ENCODE measurements around the gene IMP3. TPM values are rescaled to one million over a fixed set of nuclear protein-coding genes. Genes with fewer than 3 reads are reported as not detected.
"Not testable (repeated sequence)": the region's sequence is repeated elsewhere in the genome, so short reads cannot be mapped to it uniquely, and the experiment has no call there.

The IMP3 gene, protein sequence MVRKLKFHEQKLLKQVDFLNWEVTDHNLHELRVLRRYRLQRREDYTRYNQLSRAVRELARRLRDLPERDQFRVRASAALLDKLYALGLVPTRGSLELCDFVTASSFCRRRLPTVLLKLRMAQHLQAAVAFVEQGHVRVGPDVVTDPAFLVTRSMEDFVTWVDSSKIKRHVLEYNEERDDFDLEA
- 100 to 1,000 TPM; 123 to 134 TPM for total RNA-seq
- polyA plus RNA-seq: 247 TPM

DNA sequence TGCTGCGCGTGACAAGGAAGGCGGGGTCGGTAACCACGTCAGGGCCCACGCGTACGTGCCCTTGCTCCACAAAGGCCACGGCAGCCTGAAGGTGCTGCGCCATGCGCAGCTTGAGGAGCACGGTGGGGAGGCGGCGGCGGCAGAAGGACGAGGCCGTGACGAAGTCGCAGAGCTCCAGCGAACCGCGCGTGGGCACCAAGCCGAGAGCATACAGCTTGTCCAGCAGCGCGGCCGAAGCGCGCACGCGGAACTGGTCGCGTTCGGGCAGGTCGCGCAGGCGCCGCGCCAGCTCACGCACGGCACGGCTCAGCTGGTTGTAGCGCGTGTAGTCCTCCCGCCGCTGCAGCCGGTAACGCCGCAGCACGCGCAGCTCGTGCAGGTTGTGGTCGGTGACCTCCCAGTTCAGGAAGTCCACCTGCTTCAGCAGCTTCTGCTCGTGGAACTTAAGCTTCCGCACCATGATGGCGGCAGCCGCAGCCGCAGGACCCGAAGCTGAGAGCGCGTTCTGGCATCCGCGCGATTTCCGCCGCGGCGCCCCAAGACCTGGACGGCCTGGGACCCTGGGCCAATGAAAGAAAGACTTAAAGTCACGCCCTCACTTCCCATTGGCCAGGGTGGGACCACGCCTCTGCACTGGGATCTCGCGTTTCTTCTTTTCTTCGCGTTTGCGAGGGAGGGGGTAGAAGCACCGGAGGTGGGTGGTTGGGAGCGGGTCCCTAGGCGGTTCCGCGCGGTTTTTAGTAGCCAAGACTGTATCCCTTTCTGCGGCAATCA is at the start of gene IMP3:
Gene IMP3, minus strand, starts transcription at position 516 of the 774 bp plus-strand sequence. Its CDS starts 56 bp downstream, at position 460.
- peaks cover 6% of the 10 kb centered on the region for H3K36me3 ChIP-seq (ENCODE audit: insufficient read depth, low read length)
- peak within 1 kb of the TSS; percentile 93 to 97 (median 93) for H3K4me3 Mint-ChIP-seq
- no peaks in the 10 kb centered on the region for H3K9me3 Mint-ChIP-seq
- H3K27ac ChIP-seq (ENCODE audit: low read depth, low read length): peak within 1 kb of the TSS; percentile 92
- ChIA-PET CTCF (interaction anchor here (0.8 to 3.8 kb wide), 16 partner anchors 12 to 272 kb away, joined by 3 to 39 read pairs (median 5); partner anchors contain the start of genes MAN2C1, PTPN9, SIN3A and SNUPN), POLR2A (interaction anchor here (0.6 to 5.1 kb wide), 13 partner anchors 10 to 292 kb away, joined by 3 to 130 read pairs (median 6); partner anchors contain the start of genes MAN2C1, PTPN9, SIN3A and SNUPN)
- H3K4me3 ChIP-seq (ENCODE audit: low read length): peak within 1 kb of the TSS; percentile 77
- H3K27me3 ChIP-seq (ENCODE audit: insufficient read depth, low read length, poor library complexity, severe bottlenecking): no peaks in the 10 kb centered on the region
- peak; percentile 87 to 95 (median 92) for DNase-seq
- no peaks in the 10 kb centered on the region for H3K9me3 ChIP-seq (ENCODE audit: low read length)
- no peaks in the 10 kb centered on the region for H3K27me3 Mint-ChIP-seq
- peaks cover 33% of the 10 kb centered on the region for H3K4me1 ChIP-seq (ENCODE audit: insufficient read depth, low read length)
- peaks cover 0 to 36% (median 2%) of the 10 kb centered on the region in 3 donors for H3K36me3 Mint-ChIP-seq
- peak within 1 kb of the TSS; percentile 89 to 97 (median 96) for H3K27ac Mint-ChIP-seq
- H3K4me1 Mint-ChIP-seq: peaks cover 33 to 46% (median 44%) of the 10 kb centered on the region in 3 donors

DNA sequence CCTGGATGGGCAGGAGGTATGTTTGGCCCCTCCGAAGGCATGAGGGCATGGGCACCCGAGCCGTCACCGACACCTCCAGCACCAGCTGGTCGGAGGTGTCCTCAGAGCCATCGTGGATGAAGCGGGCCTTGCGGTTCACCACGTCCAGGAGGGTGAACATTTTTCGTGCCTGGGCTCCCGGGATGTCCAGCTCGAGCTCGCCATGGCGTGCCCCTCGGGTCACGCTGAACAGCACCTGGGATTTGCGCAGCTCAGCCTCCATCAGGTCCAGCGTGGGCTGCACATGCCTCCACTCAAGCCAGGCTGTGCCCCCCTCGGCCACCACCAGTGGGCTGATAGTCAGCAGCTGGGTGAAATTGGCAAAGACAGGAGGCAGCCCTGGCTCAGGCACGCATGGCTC is 49.4 kb upstream of the IMP3 start:
- H3K27ac ChIP-seq (ENCODE audit: low read depth, low read length); H3K4me3 ChIP-seq (ENCODE audit: low read length); H3K9me3 ChIP-seq (ENCODE audit: low read length); H3K27ac Mint-ChIP-seq; H3K4me1 Mint-ChIP-seq; H3K4me3 Mint-ChIP-seq; CTCF ChIA-PET; H3K9me3 Mint-ChIP-seq; H3K36me3 Mint-ChIP-seq; H3K36me3 ChIP-seq (ENCODE audit: insufficient read depth, low read length); POLR2A ChIA-PET; H3K4me1 ChIP-seq (ENCODE audit: insufficient read depth, low read length); DNase-seq; H3K27me3 ChIP-seq (ENCODE audit: insufficient read depth, low read length, poor library complexity, severe bottlenecking): not testable (repeated sequence)
- H3K27me3 Mint-ChIP-seq: peaks cover 0 to 16% of the 10 kb centered on the region in 2 donors

DNA sequence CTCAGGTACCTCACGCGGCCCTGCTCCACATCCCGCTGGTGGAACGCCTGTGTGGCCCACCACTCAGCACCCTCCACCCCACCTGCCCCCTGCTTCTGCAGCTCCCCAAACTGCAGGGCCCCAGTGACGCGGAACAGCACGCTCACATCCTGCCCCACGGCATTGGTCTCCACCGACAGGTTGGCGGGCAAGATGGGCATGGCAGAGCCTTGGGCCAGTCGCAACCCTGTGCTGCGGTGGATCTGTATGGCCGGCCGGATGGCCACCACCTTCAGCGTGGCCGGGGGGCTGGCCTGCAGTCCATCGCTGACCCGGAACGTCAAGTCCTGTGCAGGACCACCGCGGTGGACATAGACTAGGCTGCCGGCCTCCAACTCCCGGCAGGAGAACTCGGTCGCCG is 48.8 kb upstream of the IMP3 start:
- H3K9me3 ChIP-seq (ENCODE audit: low read length): no peaks in the 10 kb centered on the region
- no peak overlapping the region for H3K27ac Mint-ChIP-seq
- ChIA-PET POLR2A (no interaction called here), CTCF (no interaction called here)
- no peak overlapping the region for H3K27ac ChIP-seq (ENCODE audit: low read depth, low read length)
- H3K4me3 ChIP-seq (ENCODE audit: low read length): no peak overlapping the region
- H3K4me3 Mint-ChIP-seq: no peak overlapping the region
- no peaks in the 10 kb centered on the region for H3K36me3 Mint-ChIP-seq
- no peaks in the 10 kb centered on the region for H3K9me3 Mint-ChIP-seq
- H3K4me1 Mint-ChIP-seq: no peaks in the 10 kb centered on the region
- no peaks in the 10 kb centered on the region for H3K4me1 ChIP-seq (ENCODE audit: insufficient read depth, low read length)
- H3K27me3 Mint-ChIP-seq: peaks cover 0 to 16% of the 10 kb centered on the region in 2 donors
- DNase-seq: no peak
- H3K27me3 ChIP-seq (ENCODE audit: insufficient read depth, low read length, poor library complexity, severe bottlenecking): no peaks in the 10 kb centered on the region
- H3K36me3 ChIP-seq (ENCODE audit: insufficient read depth, low read length): no peaks in the 10 kb centered on the region

DNA sequence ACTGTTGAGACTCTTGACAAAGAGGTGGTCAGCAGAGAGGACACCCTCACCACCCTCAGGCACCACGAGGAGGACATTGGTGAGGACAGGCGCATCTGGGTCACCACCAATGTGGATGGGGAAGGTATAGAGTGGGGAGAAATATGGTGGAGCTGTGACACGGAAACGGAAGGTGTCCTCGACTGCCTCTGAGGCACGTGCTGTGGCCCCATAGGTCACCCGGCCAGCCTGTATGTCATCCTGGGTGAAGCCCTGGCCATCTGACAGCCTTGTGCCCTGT is 48.2 kb upstream of the IMP3 start:
- CTCF ChIA-PET: no interaction called here
- no peaks in the 10 kb centered on the region for H3K4me1 ChIP-seq (ENCODE audit: insufficient read depth, low read length)
- Mint-ChIP-seq H3K9me3 (no peaks in the 10 kb centered on the region), H3K27ac (no peak overlapping the region), H3K4me3 (no peak overlapping the region), H3K4me1 (no peaks in the 10 kb centered on the region), H3K36me3 (no peaks in the 10 kb centered on the region), H3K27me3 (peaks cover 0 to 16% of the 10 kb centered on the region in 2 donors)
- H3K27ac ChIP-seq (ENCODE audit: low read depth, low read length): no peak overlapping the region
- no peak for DNase-seq
- no peaks in the 10 kb centered on the region for H3K36me3 ChIP-seq (ENCODE audit: insufficient read depth, low read length)
- POLR2A ChIA-PET: no interaction called here
- H3K9me3 ChIP-seq (ENCODE audit: low read length): no peaks in the 10 kb centered on the region
- H3K4me3 ChIP-seq (ENCODE audit: low read length): no peak overlapping the region
- H3K27me3 ChIP-seq (ENCODE audit: insufficient read depth, low read length, poor library complexity, severe bottlenecking): no peaks in the 10 kb centered on the region

DNA sequence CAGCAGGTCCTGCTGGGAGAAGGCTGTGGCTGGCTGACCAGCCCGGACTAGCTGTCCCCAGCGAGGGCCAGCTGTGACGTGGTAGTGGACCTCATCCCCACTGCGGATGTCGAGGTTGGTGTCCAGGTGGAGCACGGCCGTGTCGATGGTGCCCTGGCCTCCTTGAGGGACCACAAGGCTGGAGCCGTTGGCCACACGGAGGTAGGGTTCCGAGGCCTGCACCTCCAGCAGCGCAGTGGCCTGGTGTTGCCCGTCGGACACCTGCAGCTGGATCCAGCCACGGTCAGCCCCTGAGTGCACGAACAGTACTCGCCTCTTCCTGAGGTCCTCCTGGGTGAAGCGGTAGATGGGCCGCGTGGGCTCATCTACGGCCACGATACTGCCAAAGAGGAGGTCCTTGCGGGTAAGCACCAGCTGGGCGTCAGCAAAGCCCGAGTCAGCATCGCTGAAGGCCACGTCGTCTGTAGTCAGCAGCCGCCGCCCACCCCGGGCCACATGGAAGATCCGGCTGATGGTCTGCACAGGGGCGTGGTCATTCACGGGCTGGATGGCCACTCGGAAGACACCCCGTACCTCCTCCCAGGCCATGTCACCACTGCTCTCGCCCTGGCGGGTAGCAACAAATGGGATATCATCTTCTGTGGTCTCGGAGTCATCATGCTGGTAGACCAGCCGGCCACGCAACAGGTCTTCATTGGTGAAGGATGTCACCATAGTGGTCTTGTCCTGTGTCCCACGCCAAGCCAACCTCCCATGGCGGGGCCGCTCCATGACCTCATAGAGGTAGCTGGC is 47.7 kb upstream of the IMP3 start:
- Mint-ChIP-seq H3K4me3 (no peak overlapping the region), H3K27ac (no peak overlapping the region), H3K36me3 (no peaks in the 10 kb centered on the region), H3K9me3 (no peaks in the 10 kb centered on the region), H3K27me3 (peaks cover 0 to 11% of the 10 kb centered on the region in 2 donors), H3K4me1 (no peaks in the 10 kb centered on the region)
- ChIA-PET POLR2A (no interaction called here), CTCF (no interaction called here)
- Histone ChIP-seq H3K27ac (ENCODE audit: low read depth, low read length) (no peak overlapping the region), H3K27me3 (ENCODE audit: insufficient read depth, low read length, poor library complexity, severe bottlenecking) (no peaks in the 10 kb centered on the region), H3K4me3 (ENCODE audit: low read length) (no peak overlapping the region), H3K36me3 (ENCODE audit: insufficient read depth, low read length) (no peaks in the 10 kb centered on the region), H3K4me1 (ENCODE audit: insufficient read depth, low read length) (no peaks in the 10 kb centered on the region), H3K9me3 (ENCODE audit: low read length) (no peaks in the 10 kb centered on the region)
- no peak for DNase-seq

DNA sequence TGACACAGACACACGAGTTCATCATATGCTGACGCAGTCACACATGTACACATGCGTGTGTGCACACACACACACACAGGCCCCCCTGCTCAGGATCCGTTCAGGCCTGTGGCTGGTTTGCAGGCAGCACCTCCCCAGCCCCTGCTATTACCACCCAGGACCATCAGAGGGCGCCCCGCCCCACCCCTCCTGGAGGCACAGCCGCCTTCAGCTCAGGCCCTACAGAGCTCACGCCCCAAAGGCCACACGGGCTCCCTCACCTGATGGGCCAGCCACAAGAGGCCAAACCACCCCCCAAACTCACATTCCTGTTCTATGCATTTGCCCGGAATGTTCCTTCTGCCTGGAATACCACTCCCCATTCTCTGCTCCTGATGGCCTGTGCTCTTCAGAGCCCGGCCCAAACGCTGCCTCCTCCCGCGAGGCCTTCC is 46.2 kb upstream of the IMP3 start:
- H3K36me3 Mint-ChIP-seq; H3K9me3 Mint-ChIP-seq; H3K4me3 ChIP-seq (ENCODE audit: low read length); H3K27me3 ChIP-seq (ENCODE audit: insufficient read depth, low read length, poor library complexity, severe bottlenecking); H3K4me3 Mint-ChIP-seq; H3K4me1 ChIP-seq (ENCODE audit: insufficient read depth, low read length); H3K27ac ChIP-seq (ENCODE audit: low read depth, low read length); H3K4me1 Mint-ChIP-seq; POLR2A ChIA-PET; H3K36me3 ChIP-seq (ENCODE audit: insufficient read depth, low read length); H3K27me3 Mint-ChIP-seq; H3K9me3 ChIP-seq (ENCODE audit: low read length): not testable (repeated sequence)
- DNase-seq: peak; percentile 59 to 77 (median 60)
- H3K27ac Mint-ChIP-seq: peak overlapping the region in 1 of 8 donors; percentile 19
- CTCF ChIA-PET: interaction anchor here (0.6 to 1.4 kb wide), 3 partner anchors 116 to 678 kb away, joined by 3 to 5 read pairs (median 3); no protein-coding TSS in a partner anchor

DNA sequence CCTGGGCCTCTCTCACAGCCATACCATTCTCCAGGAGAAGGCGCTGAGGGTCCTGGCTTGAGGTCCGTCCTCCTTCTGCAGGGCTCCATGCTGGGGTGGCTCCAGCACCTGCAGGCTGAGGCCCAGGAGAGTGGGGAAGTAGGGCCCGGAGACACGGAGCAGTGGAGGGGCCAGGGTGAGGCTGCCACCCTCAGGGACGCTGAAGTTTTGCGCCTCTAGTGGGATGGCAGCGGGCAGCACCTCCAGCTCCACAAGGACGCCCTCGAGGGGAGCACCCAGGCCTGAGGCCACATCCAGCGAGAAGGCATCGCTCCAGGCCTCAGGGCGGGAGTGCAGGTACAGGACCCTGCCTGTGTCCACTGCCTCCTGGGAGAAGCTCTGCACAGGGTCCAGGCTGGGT is 45.2 kb upstream of the IMP3 start:
- H3K27me3 ChIP-seq (ENCODE audit: insufficient read depth, low read length, poor library complexity, severe bottlenecking): no peaks in the 10 kb centered on the region
- no peaks in the 10 kb centered on the region for H3K36me3 ChIP-seq (ENCODE audit: insufficient read depth, low read length)
- H3K9me3 ChIP-seq (ENCODE audit: low read length): no peaks in the 10 kb centered on the region
- ChIA-PET POLR2A (no interaction called here), CTCF (interaction anchor here (1.4 kb wide), 2 partner anchors 25 to 233 kb away, joined by 3 to 5 read pairs; no protein-coding TSS in a partner anchor)
- Mint-ChIP-seq H3K27me3 (peaks cover 1 to 3% of the 10 kb centered on the region in 2 donors), H3K4me3 (no peak overlapping the region), H3K36me3 (no peaks in the 10 kb centered on the region), H3K4me1 (no peaks in the 10 kb centered on the region), H3K9me3 (no peaks in the 10 kb centered on the region), H3K27ac (no peak overlapping the region)
- H3K4me3 ChIP-seq (ENCODE audit: low read length): no peak overlapping the region
- no peak for DNase-seq
- H3K27ac ChIP-seq (ENCODE audit: low read depth, low read length): no peak overlapping the region
- H3K4me1 ChIP-seq (ENCODE audit: insufficient read depth, low read length): no peaks in the 10 kb centered on the region

DNA sequence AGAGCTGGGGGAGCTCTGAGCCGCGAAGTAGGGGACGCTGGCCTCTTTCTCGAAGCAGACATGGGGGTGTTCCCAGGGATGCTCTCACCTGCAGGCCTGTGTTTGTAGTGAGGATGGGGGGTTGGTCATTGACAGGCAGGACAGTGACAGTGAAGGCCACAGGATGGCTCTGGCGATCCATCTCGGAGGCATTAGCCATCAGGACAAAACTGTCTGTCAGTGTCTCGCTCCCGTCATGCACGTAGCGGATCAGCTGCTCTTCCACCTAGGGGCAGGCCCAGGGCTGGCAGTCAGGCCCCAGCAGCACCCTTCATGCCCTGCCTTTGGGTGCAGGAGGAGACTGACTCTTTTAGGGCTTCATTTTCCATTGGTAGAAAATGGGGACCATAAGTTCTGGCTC is 44.6 kb upstream of the IMP3 start:
- H3K4me1 Mint-ChIP-seq: no peaks in the 10 kb centered on the region
- H3K4me1 ChIP-seq (ENCODE audit: insufficient read depth, low read length): no peaks in the 10 kb centered on the region
- no peaks in the 10 kb centered on the region for H3K36me3 ChIP-seq (ENCODE audit: insufficient read depth, low read length)
- POLR2A ChIA-PET: no interaction called here
- H3K9me3 ChIP-seq (ENCODE audit: low read length): no peaks in the 10 kb centered on the region
- H3K27ac Mint-ChIP-seq: no peak overlapping the region
- no peaks in the 10 kb centered on the region for H3K9me3 Mint-ChIP-seq
- H3K4me3 ChIP-seq (ENCODE audit: low read length): no peak overlapping the region
- peaks cover 1 to 3% of the 10 kb centered on the region in 2 donors for H3K27me3 Mint-ChIP-seq
- H3K27me3 ChIP-seq (ENCODE audit: insufficient read depth, low read length, poor library complexity, severe bottlenecking): no peaks in the 10 kb centered on the region
- CTCF ChIA-PET: interaction anchor here (0.7 to 1.4 kb wide), 4 partner anchors 24 to 317 kb away, joined by 3 to 7 read pairs (median 3); partner anchors contain the start of gene MAN2C1
- no peaks in the 10 kb centered on the region for H3K36me3 Mint-ChIP-seq
- no peak overlapping the region for H3K27ac ChIP-seq (ENCODE audit: low read depth, low read length)
- DNase-seq: no peak
- H3K4me3 Mint-ChIP-seq: no peak overlapping the region

Data from CD8-positive, alpha-beta memory T cell (primary cell).